Endothelial cell of umbilical vein (primary cell): ENCODE measurements around the gene MAML2.

ENCODE experiments used
- CTCF ChIP-seq, 2 donors: IDR thresholded peaks; 1 replicate in 1 of 2; 2 replicates in 1 of 2; pipeline ENCODE4 v1.5.1; 2011; ENCODE audit warnings: low read length in 2 of 2, mild to moderate bottlenecking in 2 of 2, moderate library complexity in 2 of 2, control low read depth in 1 of 2, inconsistent platforms in 1 of 2, low read depth in 1 of 2; ENCODE audit not compliant: insufficient read depth in 1 of 2; ENCODE audit errors: extremely low read depth in 1 of 2
- EZH2 ChIP-seq: IDR thresholded peaks from 2 replicates; pipeline ENCODE4 v1.6.1; 2012; ENCODE audit warnings: borderline replicate concordance, low read depth, mild to moderate bottlenecking, moderate library complexity, low read length, inconsistent platforms; ENCODE audit not compliant: severe bottlenecking
- MAX ChIP-seq: IDR thresholded peaks from 2 replicates; pipeline ENCODE4 v1.6.1; 2011; ENCODE audit not compliant: insufficient read depth, insufficient read length
- POLR2A ChIP-seq: IDR thresholded peaks from 2 replicates; pipeline ENCODE4 v1.6.1; 2012; ENCODE audit warnings: low read depth, mild to moderate bottlenecking, control low read depth, low read length
- POLR2AphosphoS5 ChIP-seq: IDR thresholded peaks from 2 replicates; pipeline ENCODE4 v1.6.1; 2012; ENCODE audit warnings: low read depth, mild to moderate bottlenecking, control low read depth, low read length, moderate library complexity; ENCODE audit not compliant: insufficient read depth

DNA sequence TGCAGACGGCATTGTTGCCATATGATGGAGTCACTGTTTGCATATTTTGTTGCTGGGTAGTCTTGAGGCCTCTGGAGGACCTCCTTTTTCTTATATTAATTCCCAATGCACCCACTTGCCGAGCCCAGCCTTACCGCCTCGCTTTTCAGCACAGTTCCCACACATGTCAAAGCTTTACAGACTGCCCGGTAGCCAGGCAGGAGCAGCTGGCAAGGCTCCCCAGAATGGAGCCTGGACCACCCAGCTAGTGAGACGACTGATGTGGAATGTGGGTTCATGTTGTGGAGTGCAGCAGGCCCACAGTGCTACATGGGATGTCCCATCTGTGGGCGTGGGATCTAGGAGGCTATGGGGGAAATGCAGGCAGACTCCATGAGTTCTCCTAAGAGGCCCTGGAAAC, 319.7 kb downstream of the MAML2 start:
- TF ChIP-seq CTCF (IDR thresholded peaks at IDR 0.05; ENCODE audit: extremely low read depth in 1 of 2, insufficient read depth in 1 of 2, low read depth in 1 of 2, low read length in 2 of 2) (no peak), EZH2 (no peak), POLR2AphosphoS5 (no peak), MAX (no peak), POLR2A (no peak)
